OCI-LY1 (cell line): ENCODE measurements around the gene TCF25.

Source experiments
- H2AFZ ChIP-seq: fragments of 200-600 bp; sonication (generic), shearing (Covaris generic); 2 replicates; pipeline ENCODE4 v1.6.0; 2014; ENCODE audit warnings: antibody characterized with exemption, mild to moderate bottlenecking, low read length
- H3F3A ChIP-seq: fragments of 200-600 bp; sonication (generic), shearing (Covaris generic); 2 replicates; pipeline ENCODE4 v1.6.0; 2014; ENCODE audit warnings: mild to moderate bottlenecking, antibody characterized with exemption, low read length, moderate library complexity; ENCODE audit not compliant: insufficient read depth
- H3K27ac ChIP-seq: fragments of 200-600 bp; sonication (generic); 2 replicates; pipeline ENCODE4 v1.5.1; 2014; ENCODE audit warnings: low read length, mixed run types, mild to moderate bottlenecking, low read depth; ENCODE audit not compliant: poor library complexity, severe bottlenecking
- H3K27me3 ChIP-seq: fragments of 200-600 bp; sonication (generic); 2 replicates; pipeline ENCODE4 v1.6.0; 2014; ENCODE audit warnings: antibody characterized with exemption, mild to moderate bottlenecking, low read length, moderate library complexity; ENCODE audit not compliant: insufficient read depth
- H3K36me3 ChIP-seq: fragments of 200-600 bp; sonication (generic); 2 replicates; pipeline ENCODE4 v1.6.1; 2014; ENCODE audit warnings: mild to moderate bottlenecking, antibody characterized with exemption, low read length, moderate library complexity, mixed read lengths; ENCODE audit not compliant: insufficient read depth
- H3K4me1 ChIP-seq: fragments of 200-600 bp; sonication (generic); 2 replicates; pipeline ENCODE4 v1.5.1; 2014; ENCODE audit warnings: mild to moderate bottlenecking, low read length, moderate library complexity; ENCODE audit not compliant: insufficient read depth, severe bottlenecking
- H3K4me2 ChIP-seq: fragments of 200-600 bp; sonication (generic), shearing (Covaris generic); 2 replicates; pipeline ENCODE4 v1.6.1; 2014; ENCODE audit warnings: low read length
- H3K4me3 ChIP-seq: fragments of 200-600 bp; sonication (generic); 2 replicates; pipeline ENCODE4 v1.5.1; 2014; ENCODE audit warnings: low read length, low read depth, mild to moderate bottlenecking, mixed read lengths; ENCODE audit not compliant: poor library complexity, severe bottlenecking
- H3K79me2 ChIP-seq: fragments of 200-600 bp; shearing (Covaris generic); 2 replicates; pipeline ENCODE4 v1.6.1; 2016; ENCODE audit warnings: mixed run types, low read length, mixed read lengths; ENCODE audit not compliant: insufficient read depth
- H3K9ac ChIP-seq: fragments of 200-600 bp; sonication (generic), shearing (Covaris generic); 2 replicates; pipeline ENCODE4 v1.6.1; 2014; ENCODE audit warnings: mild to moderate bottlenecking, low read length, mixed read lengths
- H3K9me2 ChIP-seq: fragments of 200-600 bp; sonication (generic), shearing (Covaris generic); 2 replicates; pipeline ENCODE4 v1.6.1; 2014; ENCODE audit warnings: low read depth, mild to moderate bottlenecking, low read length, mixed read lengths
- H3K9me3 ChIP-seq: fragments of 200-600 bp; shearing (Covaris generic); 2 replicates; pipeline ENCODE4 v1.6.1; 2014; ENCODE audit warnings: low read length, mixed read lengths
- H4K20me1 ChIP-seq: fragments of 200-600 bp; sonication (generic), shearing (Covaris generic); 2 replicates; pipeline ENCODE4 v1.6.0; 2016; ENCODE audit warnings: mild to moderate bottlenecking, low read length; ENCODE audit not compliant: insufficient read depth
- CTCF ChIP-seq: fragments of 200-600 bp; sonication (generic), shearing (Covaris generic); IDR thresholded peaks from 2 replicates; pipeline ENCODE4 v1.5.1; 2017; ENCODE audit warnings: mild to moderate bottlenecking, antibody characterized with exemption, low read length, moderate library complexity, mixed read lengths
- EZH2 ChIP-seq: fragments of 200-600 bp; sonication (generic), shearing (Covaris generic); IDR thresholded peaks from 2 replicates; pipeline ENCODE4 v1.8.0; 2017; ENCODE audit warnings: borderline replicate concordance, mixed run types, mild to moderate bottlenecking, antibody characterized with exemption, low read length, moderate library complexity, mixed read lengths

The TCF25 gene

GRCh38 chr16:89911375-89911774 is 38.0 kb downstream of the TCF25 start:
- Histone ChIP-seq H3K79me2 (no peaks in the 10 kb centered on the region), H3K36me3 (peaks cover 55% of the 10 kb centered on the region), H3F3A (no peaks in the 10 kb centered on the region), H3K27ac (no peak overlapping the region), H3K4me2 (no peak overlapping the region), H3K4me1 (peaks cover 23% of the 10 kb centered on the region), H3K9me2 (no peaks in the 10 kb centered on the region), H3K9ac (no peak overlapping the region), H3K27me3 (no peaks in the 10 kb centered on the region), H4K20me1 (no peaks in the 10 kb centered on the region), H3K4me3 (no peak overlapping the region), H3K9me3 (no peaks in the 10 kb centered on the region), H2AFZ (no peak overlapping the region)
- TF ChIP-seq CTCF (no peak), EZH2 (no peak)

- H3K9me2 ChIP-seq, result no peaks in the 10 kb centered on the region
- no peak overlapping the region for H2AFZ ChIP-seq
- H3K4me3 ChIP-seq, result no peak overlapping the region
- H4K20me1 ChIP-seq, result no peaks in the 10 kb centered on the region
- peaks cover 25% of the 10 kb centered on the region for H3K4me1 ChIP-seq
- H3K27me3 ChIP-seq, result no peaks in the 10 kb centered on the region
- no peaks in the 10 kb centered on the region for H3F3A ChIP-seq
- no peaks in the 10 kb centered on the region for H3K9me3 ChIP-seq
- H3K36me3 ChIP-seq, result peaks cover 47% of the 10 kb centered on the region
- H3K9ac ChIP-seq, result no peak overlapping the region
- H3K4me2 ChIP-seq, result no peak overlapping the region
- TF ChIP-seq CTCF (no peak), EZH2 (no peak)
- H3K27ac ChIP-seq, result no peak overlapping the region
- no peaks in the 10 kb centered on the region for H3K79me2 ChIP-seq
Observed at GRCh38 chr16:89912143-89912542, 38.8 kb downstream of the TCF25 start.

GRCh38 chr16:89912627-89913026 is 39.2 kb downstream of the TCF25 start:
- TF ChIP-seq EZH2, result no peak
- TF ChIP-seq CTCF, result no peak
- H3K4me3 ChIP-seq, result no peak overlapping the region

More at GRCh38 chr16:89912627-89913026, 39.2 kb downstream of the TCF25 start:
- Histone ChIP-seq H3K27me3 (no peaks in the 10 kb centered on the region), H3K27ac (no peak overlapping the region), H3K4me2 (no peak overlapping the region), H3F3A (no peaks in the 10 kb centered on the region), H4K20me1 (no peaks in the 10 kb centered on the region), H3K4me1 (peaks cover 30% of the 10 kb centered on the region), H3K79me2 (no peaks in the 10 kb centered on the region), H2AFZ (no peak overlapping the region), H3K36me3 (peaks cover 46% of the 10 kb centered on the region), H3K9me3 (no peaks in the 10 kb centered on the region), H3K9ac (no peak overlapping the region), H3K9me2 (no peaks in the 10 kb centered on the region)
